ENCODE data around the gene TRIO.
A peak's percentile ranks its signal among the peaks of the same experiment; 100 is the strongest.
"Not testable (repeated sequence)": the region's sequence is repeated elsewhere in the genome, so short reads cannot be mapped to it uniquely, and the experiment has no call there.

Gene TRIO

DNA sequence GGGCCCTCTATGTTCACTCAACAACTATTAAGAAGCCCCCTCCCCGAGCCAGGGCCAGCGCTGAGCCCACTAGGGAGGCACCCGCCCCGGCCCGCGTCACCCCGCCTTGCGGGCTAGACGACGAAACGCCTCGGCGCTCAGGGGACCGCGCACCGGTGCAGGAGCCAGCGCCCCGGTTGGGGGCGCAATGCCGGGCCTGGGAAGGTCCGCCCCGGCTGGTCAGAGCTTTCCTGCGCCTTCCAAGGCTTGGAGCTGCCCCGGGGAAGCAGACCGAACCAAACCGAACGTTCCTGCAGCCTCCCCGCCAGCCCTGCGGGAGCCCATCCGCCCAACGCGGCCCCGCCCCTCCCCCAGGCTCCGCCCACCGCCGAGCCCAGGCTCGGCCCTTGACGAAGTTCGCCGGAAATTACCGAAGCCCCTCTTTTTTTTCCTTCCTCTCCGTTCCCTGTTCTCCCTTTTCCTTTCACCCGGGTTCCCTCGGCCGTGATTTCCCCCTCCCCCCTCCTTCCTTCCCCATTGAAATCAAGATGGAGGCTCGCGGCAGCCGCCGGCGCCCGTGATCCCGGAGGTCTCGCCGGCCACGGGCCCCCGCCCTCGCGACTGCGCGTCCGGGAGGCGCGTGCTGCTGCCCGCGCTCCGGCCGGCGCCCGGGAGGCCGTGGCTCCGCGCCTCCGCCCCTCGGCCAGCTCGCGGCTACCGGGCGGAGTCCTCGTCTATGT lies at the start of gene TRIO:
TSS of gene TRIO (plus strand) at position 516 of the 719 bp plus-strand sequence. CDS start 384 bp downstream, outside the sequence.
- Histone ChIP-seq H3K4me3 (ENCODE audit: low read length) (peak within 1 kb of the TSS; percentile 74), H3K36me3 (ENCODE audit: control insufficient read depth, insufficient read depth, low read length) (no peaks in the 10 kb centered on the region), H3K27me3 (ENCODE audit: control insufficient read depth, insufficient read depth, low read length) (peaks cover 13% of the 10 kb centered on the region), H3K9me3 (ENCODE audit: control insufficient read depth, low read length) (no peaks in the 10 kb centered on the region), H3K9ac (ENCODE audit: low read length) (peak within 1 kb of the TSS; percentile 77), H3K4me1 (ENCODE audit: control insufficient read depth, insufficient read depth, low read length) (peaks cover 14% of the 10 kb centered on the region)

DNA sequence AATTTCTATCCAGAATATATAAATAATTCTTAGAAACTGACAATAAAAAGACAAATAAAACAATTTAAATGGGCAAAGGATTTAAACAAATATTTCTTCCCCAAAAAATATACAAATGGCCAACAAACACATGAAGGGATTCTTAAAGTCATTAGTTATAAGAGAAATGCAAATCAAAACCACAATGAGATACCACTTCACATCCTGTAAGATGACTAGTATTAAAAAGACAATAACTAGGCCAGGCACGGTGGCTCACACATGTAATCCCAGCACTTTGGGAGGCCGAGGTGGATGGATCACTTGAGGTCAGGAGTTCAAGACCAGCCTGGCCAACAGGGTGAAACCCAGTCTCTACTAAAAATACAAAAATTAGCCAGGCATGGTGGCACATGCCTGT lies 45.8 kb upstream of the TRIO start:
- H3K36me3 ChIP-seq (ENCODE audit: control insufficient read depth, insufficient read depth, low read length) = not testable (repeated sequence)

DNA sequence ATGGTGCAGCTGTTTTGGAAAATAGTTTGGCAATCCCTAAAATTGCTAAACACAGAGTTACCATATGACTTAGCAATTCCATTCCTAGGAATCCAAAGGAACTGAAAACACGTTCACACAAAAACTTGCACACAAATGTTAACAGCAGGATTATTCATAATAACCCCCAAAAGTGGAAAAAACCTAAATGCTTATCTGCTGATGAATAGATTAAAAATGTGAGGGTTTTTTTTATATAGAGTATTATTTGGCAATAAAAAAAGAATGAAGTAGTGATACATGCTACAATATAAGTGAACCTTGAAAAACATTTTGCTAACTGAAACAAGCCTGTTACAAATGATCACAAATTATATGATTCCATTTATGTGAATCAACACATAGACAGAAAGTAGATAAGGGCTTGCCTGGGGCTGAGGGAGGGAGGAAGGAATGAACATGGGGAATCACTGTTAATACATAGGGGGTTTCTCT lies 45.1 kb upstream of the TRIO start:
- H3K4me1 ChIP-seq (ENCODE audit: control insufficient read depth, insufficient read depth, low read length) = no peaks in the 10 kb centered on the region
- no peak overlapping the region for H3K4me3 ChIP-seq (ENCODE audit: low read length)
- no peaks in the 10 kb centered on the region for H3K9me3 ChIP-seq (ENCODE audit: control insufficient read depth, low read length)
- no peaks in the 10 kb centered on the region for H3K27me3 ChIP-seq (ENCODE audit: control insufficient read depth, insufficient read depth, low read length)
- no peak overlapping the region for H3K9ac ChIP-seq (ENCODE audit: low read length)
- H3K36me3 ChIP-seq (ENCODE audit: control insufficient read depth, insufficient read depth, low read length) = no peaks in the 10 kb centered on the region

More for the DNA sequence above, 45.8 kb upstream of the TRIO start:
- H3K27me3 ChIP-seq (ENCODE audit: control insufficient read depth, insufficient read depth, low read length); H3K4me1 ChIP-seq (ENCODE audit: control insufficient read depth, insufficient read depth, low read length); H3K9me3 ChIP-seq (ENCODE audit: control insufficient read depth, low read length); H3K4me3 ChIP-seq (ENCODE audit: low read length); H3K9ac ChIP-seq (ENCODE audit: low read length): not testable (repeated sequence)

DNA sequence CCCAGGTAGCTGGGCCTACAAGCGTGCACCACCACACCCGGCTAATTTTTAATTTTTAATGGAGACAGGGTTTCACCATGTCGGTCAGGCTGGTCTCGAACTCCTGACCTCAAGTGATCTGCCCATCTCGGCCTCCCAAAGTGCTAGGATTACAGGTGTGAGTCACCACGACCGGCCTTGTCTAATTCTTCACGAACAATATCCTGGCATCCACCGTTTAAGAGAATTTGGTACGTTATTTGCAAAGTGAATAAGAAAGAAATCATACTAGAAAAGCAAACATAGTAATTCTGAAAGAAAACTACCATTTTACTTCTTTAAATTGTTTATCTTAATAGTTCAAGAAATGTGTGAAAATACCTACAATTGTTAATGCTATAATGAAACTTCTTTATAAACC lies 42.9 kb upstream of the TRIO start:
- no peak overlapping the region for H3K9ac ChIP-seq (ENCODE audit: low read length)
- H3K4me1 ChIP-seq (ENCODE audit: control insufficient read depth, insufficient read depth, low read length) = no peaks in the 10 kb centered on the region
- H3K27me3 ChIP-seq (ENCODE audit: control insufficient read depth, insufficient read depth, low read length) = no peaks in the 10 kb centered on the region
- no peak overlapping the region for H3K4me3 ChIP-seq (ENCODE audit: low read length)
- no peaks in the 10 kb centered on the region for H3K36me3 ChIP-seq (ENCODE audit: control insufficient read depth, insufficient read depth, low read length)
- no peaks in the 10 kb centered on the region for H3K9me3 ChIP-seq (ENCODE audit: control insufficient read depth, low read length)

DNA sequence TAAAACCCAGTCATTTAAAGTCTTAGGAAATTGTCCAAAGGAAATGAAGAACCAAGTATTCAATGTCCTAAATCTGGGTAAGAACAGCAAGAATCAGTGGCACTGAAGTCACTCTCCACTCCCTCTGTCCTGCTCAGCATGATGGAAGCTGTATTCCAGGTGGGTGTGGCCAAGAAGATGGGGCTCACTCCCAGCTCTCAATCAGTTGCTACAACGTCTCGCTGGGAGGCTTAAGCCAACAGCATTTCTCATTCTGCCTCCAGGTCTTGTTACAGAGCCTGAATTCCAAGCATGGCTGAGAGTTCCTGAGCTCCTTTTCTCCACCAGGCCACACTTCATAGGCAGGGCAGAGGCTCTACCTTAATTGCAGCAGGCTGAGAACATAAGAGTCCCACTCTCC lies 41.2 kb upstream of the TRIO start:
- H3K9ac ChIP-seq (ENCODE audit: low read length) = no peak overlapping the region

DNA sequence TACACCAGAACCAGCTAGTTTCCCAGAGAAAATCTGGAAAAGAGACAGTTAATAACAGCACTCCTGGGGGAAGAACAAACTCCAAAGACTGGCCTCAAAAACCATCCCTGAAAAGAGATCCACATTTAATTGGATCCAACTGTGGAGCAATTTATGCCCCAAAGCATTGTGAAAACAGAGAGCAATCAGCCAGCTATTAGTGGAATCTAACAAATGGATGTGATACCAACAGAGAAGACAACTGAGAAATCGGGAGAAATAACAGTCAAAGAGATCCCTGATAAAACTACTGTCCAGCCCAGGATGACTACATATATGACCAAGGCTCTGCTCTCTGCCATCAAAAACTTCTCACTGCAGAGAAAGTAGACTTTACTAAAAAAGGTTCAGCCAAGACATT lies 40.5 kb upstream of the TRIO start:
- Histone ChIP-seq H3K36me3 (ENCODE audit: control insufficient read depth, insufficient read depth, low read length) (no peaks in the 10 kb centered on the region), H3K4me3 (ENCODE audit: low read length) (no peak overlapping the region), H3K27me3 (ENCODE audit: control insufficient read depth, insufficient read depth, low read length) (no peaks in the 10 kb centered on the region), H3K9ac (ENCODE audit: low read length) (no peak overlapping the region), H3K4me1 (ENCODE audit: control insufficient read depth, insufficient read depth, low read length) (no peaks in the 10 kb centered on the region), H3K9me3 (ENCODE audit: control insufficient read depth, low read length) (no peaks in the 10 kb centered on the region)

More for the DNA sequence above, 41.2 kb upstream of the TRIO start:
- Histone ChIP-seq H3K36me3 (ENCODE audit: control insufficient read depth, insufficient read depth, low read length) (no peaks in the 10 kb centered on the region), H3K9me3 (ENCODE audit: control insufficient read depth, low read length) (no peaks in the 10 kb centered on the region), H3K27me3 (ENCODE audit: control insufficient read depth, insufficient read depth, low read length) (no peaks in the 10 kb centered on the region), H3K4me1 (ENCODE audit: control insufficient read depth, insufficient read depth, low read length) (no peaks in the 10 kb centered on the region), H3K4me3 (ENCODE audit: low read length) (no peak overlapping the region)

DNA sequence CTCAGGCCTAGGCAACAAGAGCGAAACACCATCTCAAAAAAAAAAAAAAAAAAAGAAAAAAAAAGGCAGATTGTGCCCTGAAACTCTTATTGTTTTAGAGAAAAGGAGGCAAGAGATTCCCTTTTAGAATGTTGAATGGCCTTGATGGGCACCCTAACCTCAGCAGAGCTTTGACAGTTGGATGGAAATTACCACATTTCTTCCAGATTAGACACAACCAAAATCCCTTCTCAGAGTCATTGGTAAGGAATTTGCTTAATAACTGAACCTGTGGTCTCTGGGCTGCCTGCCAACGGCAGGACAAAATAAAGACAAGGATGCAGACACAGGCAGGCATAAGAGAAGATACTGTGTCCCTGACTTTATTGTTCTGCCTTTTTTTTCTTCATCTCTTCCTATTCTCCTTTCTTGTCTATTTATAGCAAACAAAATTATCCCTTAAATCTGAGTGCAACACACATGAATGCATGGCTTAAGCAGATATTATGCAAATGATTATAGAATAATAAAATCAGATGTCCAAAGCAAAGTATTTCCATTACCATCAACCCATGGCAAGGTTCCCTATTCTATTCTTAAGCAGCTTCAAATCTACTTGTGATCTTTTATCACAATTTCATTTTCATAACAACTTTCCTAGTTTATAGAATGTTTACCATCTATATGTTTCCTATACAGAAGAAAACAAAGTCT lies 37.3 kb upstream of the TRIO start:
- no peaks in the 10 kb centered on the region for H3K9me3 ChIP-seq (ENCODE audit: control insufficient read depth, low read length)
- no peaks in the 10 kb centered on the region for H3K27me3 ChIP-seq (ENCODE audit: control insufficient read depth, insufficient read depth, low read length)
- H3K9ac ChIP-seq (ENCODE audit: low read length) = no peak overlapping the region
- peaks cover 5% of the 10 kb centered on the region for H3K4me1 ChIP-seq (ENCODE audit: control insufficient read depth, insufficient read depth, low read length)
- no peak overlapping the region for H3K4me3 ChIP-seq (ENCODE audit: low read length)
- no peaks in the 10 kb centered on the region for H3K36me3 ChIP-seq (ENCODE audit: control insufficient read depth, insufficient read depth, low read length)

DNA sequence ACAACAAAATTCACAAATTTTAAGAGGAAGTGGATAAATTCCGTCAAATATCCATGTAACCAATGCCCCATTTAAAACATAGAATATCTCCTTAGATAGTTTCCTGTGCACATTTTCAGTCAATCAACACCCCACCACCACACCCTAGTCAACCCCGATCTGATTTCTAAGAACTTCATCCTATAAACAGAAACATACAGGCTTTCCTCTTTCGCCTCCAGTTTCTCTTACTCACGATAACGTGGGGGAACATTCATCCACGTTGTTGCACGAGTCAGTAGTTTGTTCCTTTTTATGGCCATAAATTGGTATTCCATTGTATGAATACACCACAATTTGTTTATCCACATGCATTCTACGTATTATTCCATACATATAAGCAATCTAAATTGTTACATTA lies 35.6 kb upstream of the TRIO start:
- no peaks in the 10 kb centered on the region for H3K27me3 ChIP-seq (ENCODE audit: control insufficient read depth, insufficient read depth, low read length)
- no peaks in the 10 kb centered on the region for H3K36me3 ChIP-seq (ENCODE audit: control insufficient read depth, insufficient read depth, low read length)
- H3K4me1 ChIP-seq (ENCODE audit: control insufficient read depth, insufficient read depth, low read length) = peaks cover 5% of the 10 kb centered on the region
- H3K4me3 ChIP-seq (ENCODE audit: low read length) = no peak overlapping the region
- H3K9me3 ChIP-seq (ENCODE audit: control insufficient read depth, low read length) = no peaks in the 10 kb centered on the region
- H3K9ac ChIP-seq (ENCODE audit: low read length) = no peak overlapping the region

DNA sequence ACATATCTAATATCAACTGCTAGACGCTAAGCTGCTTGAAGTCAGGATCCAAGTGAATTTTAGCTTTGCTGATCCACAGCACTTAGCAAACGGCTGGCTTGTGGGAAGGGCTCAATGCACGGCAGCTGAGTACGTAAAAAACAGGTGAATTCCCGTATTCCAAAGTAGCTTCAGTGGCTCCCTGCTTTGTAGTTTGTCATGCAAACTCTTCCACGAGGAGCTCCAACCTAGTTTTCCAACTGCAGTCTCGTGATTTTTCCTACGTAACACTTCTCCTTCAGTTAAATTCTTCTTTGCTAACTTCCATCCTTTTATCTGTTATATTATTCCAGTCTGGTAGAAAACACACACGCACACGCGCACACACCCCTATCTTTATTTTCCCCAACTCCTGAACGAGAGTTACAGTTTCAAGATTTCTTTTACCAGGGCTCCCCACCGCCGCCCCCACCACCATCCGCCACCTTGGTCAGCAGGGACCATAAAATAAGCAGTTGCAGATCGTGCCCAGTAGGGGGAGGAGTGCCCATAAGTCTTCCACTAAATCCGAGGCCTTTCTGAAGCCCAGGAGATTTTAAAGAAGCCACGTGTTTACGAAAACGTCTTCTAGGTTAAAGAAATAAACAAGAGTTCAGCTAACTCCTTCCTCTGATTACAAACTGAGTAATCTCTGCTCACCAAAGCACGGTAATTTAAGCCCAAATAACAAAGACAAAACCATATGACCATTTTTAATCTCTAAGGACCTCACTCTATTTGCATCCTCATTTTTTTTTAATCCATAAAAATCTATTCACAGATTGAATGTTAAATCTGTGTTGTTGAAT lies 34.8 kb upstream of the TRIO start:
- Histone ChIP-seq H3K9ac (ENCODE audit: low read length) (no peak overlapping the region), H3K4me3 (ENCODE audit: low read length) (no peak overlapping the region), H3K9me3 (ENCODE audit: control insufficient read depth, low read length) (no peaks in the 10 kb centered on the region)

DNA sequence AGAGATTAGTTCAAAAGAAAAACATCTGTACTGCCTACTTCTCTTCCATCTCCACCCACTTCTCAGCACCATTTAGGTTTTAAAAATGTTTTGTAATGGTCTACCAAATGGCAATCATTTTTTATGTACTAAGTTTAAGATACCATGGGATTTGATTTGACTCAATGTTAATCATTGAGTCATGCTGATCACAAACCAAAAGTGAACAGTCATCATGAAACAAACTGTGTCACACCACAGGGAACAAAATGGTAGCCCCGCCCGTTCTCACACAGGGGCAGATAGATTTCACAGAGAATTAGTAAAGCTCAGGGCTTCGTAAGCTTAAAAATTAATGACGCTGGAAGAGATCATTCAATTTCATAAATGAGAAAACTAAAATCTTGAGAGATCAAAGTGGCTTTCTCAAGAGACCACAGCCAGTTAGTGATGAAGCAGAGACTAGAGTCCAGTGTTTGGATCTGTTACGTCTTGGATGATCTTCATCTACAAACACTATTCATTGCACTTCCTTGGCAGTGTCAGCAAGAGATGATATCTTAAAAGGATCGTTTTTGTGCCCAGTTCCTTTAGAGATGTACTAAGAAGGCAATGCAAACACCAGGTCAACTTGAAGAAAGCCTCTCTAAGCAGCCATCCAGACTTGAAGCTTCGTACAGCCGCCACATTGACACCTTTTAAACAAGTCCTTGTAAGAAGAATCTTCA lies 33.9 kb upstream of the TRIO start:
- no peaks in the 10 kb centered on the region for H3K27me3 ChIP-seq (ENCODE audit: control insufficient read depth, insufficient read depth, low read length)
- no peaks in the 10 kb centered on the region for H3K9me3 ChIP-seq (ENCODE audit: control insufficient read depth, low read length)
- H3K4me1 ChIP-seq (ENCODE audit: control insufficient read depth, insufficient read depth, low read length) = peaks cover 5% of the 10 kb centered on the region
- H3K9ac ChIP-seq (ENCODE audit: low read length) = no peak overlapping the region
- H3K4me3 ChIP-seq (ENCODE audit: low read length) = no peak overlapping the region
- H3K36me3 ChIP-seq (ENCODE audit: control insufficient read depth, insufficient read depth, low read length) = no peaks in the 10 kb centered on the region

More for the DNA sequence above, 34.8 kb upstream of the TRIO start:
- no peaks in the 10 kb centered on the region for H3K27me3 ChIP-seq (ENCODE audit: control insufficient read depth, insufficient read depth, low read length)
- no peaks in the 10 kb centered on the region for H3K36me3 ChIP-seq (ENCODE audit: control insufficient read depth, insufficient read depth, low read length)
- H3K4me1 ChIP-seq (ENCODE audit: control insufficient read depth, insufficient read depth, low read length) = peaks cover 5% of the 10 kb centered on the region

DNA sequence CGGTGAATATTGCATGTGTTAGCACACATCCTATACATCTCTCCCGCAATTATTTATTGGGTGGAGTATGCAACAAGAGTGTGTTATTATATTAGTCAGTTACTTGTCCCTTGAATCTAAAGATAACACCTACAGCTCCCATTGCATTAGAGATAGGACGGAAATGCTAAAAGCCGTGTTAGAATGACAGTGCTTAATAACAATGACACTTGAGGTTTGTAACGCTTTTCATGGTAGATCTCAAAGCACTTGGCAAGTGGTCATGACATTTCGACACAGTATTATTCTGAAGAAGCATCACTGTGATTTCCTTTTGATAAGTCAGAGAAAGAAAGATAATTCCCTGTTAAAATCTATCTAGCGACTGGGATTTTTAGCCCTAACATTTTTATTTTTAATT lies 33.4 kb upstream of the TRIO start:
- H3K9ac ChIP-seq (ENCODE audit: low read length) = no peak overlapping the region
- peaks cover 5% of the 10 kb centered on the region for H3K4me1 ChIP-seq (ENCODE audit: control insufficient read depth, insufficient read depth, low read length)
- H3K27me3 ChIP-seq (ENCODE audit: control insufficient read depth, insufficient read depth, low read length) = no peaks in the 10 kb centered on the region
- H3K36me3 ChIP-seq (ENCODE audit: control insufficient read depth, insufficient read depth, low read length) = no peaks in the 10 kb centered on the region
- H3K4me3 ChIP-seq (ENCODE audit: low read length) = no peak overlapping the region
- H3K9me3 ChIP-seq (ENCODE audit: control insufficient read depth, low read length) = no peaks in the 10 kb centered on the region
